SK-N-SH (cell line): Measurements from ENCODE around the gene TRNP1. TPM values are rescaled to one million over a fixed set of nuclear protein-coding genes. Genes with fewer than 3 reads are reported as not detected.
A peak's percentile ranks its signal among the peaks of the same experiment; 100 is the strongest.

Experiments used
- CTCF ChIA-PET: fragments of 300-600, 350-600 bp; formaldehyde crosslinking; extraction: SDS; loops from one replicate; lab custom pipeline; 2021; lab: Yijun Ruan, JAX
- POLR2A ChIA-PET: fragments of 350-600 bp; sonication (Branson Sonifier 250); formaldehyde crosslinking; extraction: SDS; loops from one replicate; lab custom pipeline; 2020; ENCODE audit warnings: antibody characterized with exemption, inconsistent platforms; lab: Yijun Ruan, JAX
- DNase-seq: peaks from one replicate; pipeline ENCODE4 v3.0.0; 2012
- H2AFZ ChIP-seq: fragments of 200-600 bp; sonication (generic); 2 replicates; pipeline ENCODE4 v1.8.1; 2016; ENCODE audit warnings: antibody characterized with exemption, mild to moderate bottlenecking, low read depth
- H3F3A ChIP-seq: fragments of 200-600 bp; sonication (generic); replicated peaks from 2 replicates; pipeline ENCODE3; 2016; ENCODE audit warnings: antibody characterized with exemption, mild to moderate bottlenecking; ENCODE audit not compliant: insufficient read depth
- H3K27ac ChIP-seq, 2 experiments: fragments of 200-500 bp in 1 of 2; fragments of 200-600 bp in 1 of 2; sonication (Bioruptor generic) in 1 of 2; sonication (generic), shearing (Covaris generic) in 1 of 2; 2 replicates each; pipeline versions ENCODE4 v1.5.1 to v1.6.1; 2014 to 2016; ENCODE audit warnings: low read depth in 2 of 2, inconsistent platforms in 1 of 2, low read length in 1 of 2, mild to moderate bottlenecking in 1 of 2, mixed read lengths in 1 of 2
- H3K27me3 ChIP-seq: fragments of 200-600 bp; sonication (generic), shearing (Covaris generic); 2 replicates; pipeline ENCODE4 v1.6.1; 2016; ENCODE audit warnings: mixed run types; ENCODE audit not compliant: insufficient read depth
- H3K36me3 ChIP-seq, 2 experiments: fragments of 200-500 bp in 1 of 2; fragments of 200-600 bp in 1 of 2; sonication (Bioruptor generic) in 1 of 2; sonication (generic) in 1 of 2; replicated peaks in 1 of 2; 2 replicates each; pipeline versions ENCODE3 to v1.5.1; 2014 to 2016; ENCODE audit warnings: low read length in 1 of 2, mild to moderate bottlenecking in 1 of 2; ENCODE audit not compliant: insufficient read depth in 2 of 2, control insufficient read depth in 1 of 2
- H3K4me1 ChIP-seq, 2 experiments: fragments of 200-500 bp in 1 of 2; fragments of 200-600 bp in 1 of 2; sonication (Bioruptor generic) in 1 of 2; sonication (generic), shearing (Covaris generic) in 1 of 2; 2 replicates each; pipeline versions ENCODE4 v1.5.1 to v1.6.1; 2014 to 2016; ENCODE audit warnings: low read depth in 1 of 2, low read length in 1 of 2, mixed run types in 1 of 2; ENCODE audit not compliant: insufficient read depth in 2 of 2, control insufficient read depth in 1 of 2
- H3K4me2 ChIP-seq: fragments of 200-600 bp; sonication (generic), shearing (Covaris generic); 2 replicates; pipeline ENCODE4 v1.6.1; 2017; ENCODE audit warnings: mixed run types
- H3K4me3 ChIP-seq, 2 experiments: fragments of 200-500 bp in 1 of 2; fragments of 200-600 bp in 1 of 2; sonication (Bioruptor generic) in 1 of 2; sonication (generic), shearing (Covaris generic) in 1 of 2; 2 replicates each; pipeline versions ENCODE4 v1.5.1 to v1.8.1; 2014 to 2016; ENCODE audit warnings: low read depth in 2 of 2, inconsistent platforms in 1 of 2, low read length in 1 of 2, mild to moderate bottlenecking in 1 of 2, mixed read lengths in 1 of 2, moderate library complexity in 1 of 2
- H3K79me2 ChIP-seq: fragments of 200-600 bp; sonication (generic); 2 replicates; pipeline ENCODE4 v1.8.1; 2017; ENCODE audit warnings: mild to moderate bottlenecking; ENCODE audit not compliant: insufficient read depth
- H3K9ac ChIP-seq: fragments of 200-600 bp; sonication (generic); 2 replicates; pipeline ENCODE4 v1.6.1; 2017; ENCODE audit warnings: mixed run types
- H3K9me2 ChIP-seq: fragments of 200-600 bp; sonication (generic); 2 replicates; pipeline ENCODE4 v1.6.1; 2017; ENCODE audit warnings: mixed run types
- H3K9me3 ChIP-seq: fragments of 200-600 bp; sonication (generic); 2 replicates; pipeline ENCODE4 v1.6.1; 2017; ENCODE audit warnings: mixed run types, mild to moderate bottlenecking, moderate library complexity
- H4K20me1 ChIP-seq: fragments of 200-600 bp; sonication (generic); 2 replicates; pipeline ENCODE4 v1.6.1; 2017; ENCODE audit warnings: mild to moderate bottlenecking, mixed run types; ENCODE audit not compliant: insufficient read depth
- EP300 ChIP-seq, 2 experiments: IDR thresholded peaks; 2 replicates each; pipeline versions ENCODE4 v1.4.0 to v1.6.1; 2012; ENCODE audit warnings: borderline replicate concordance in 1 of 2, low read depth in 1 of 2, low read length in 1 of 2
- EZH2phosphoT487 ChIP-seq: fragments of 200-600 bp; sonication (generic); IDR thresholded peaks from 2 replicates; pipeline ENCODE4 v1.6.1; 2017; ENCODE audit warnings: low read depth, mixed run types, mild to moderate bottlenecking, antibody characterized with exemption, moderate library complexity, borderline replicate concordance
- FOSL2 ChIP-seq: IDR thresholded peaks from 2 replicates; pipeline ENCODE4 v1.4.0; 2012; ENCODE audit warnings: low read depth, mild to moderate bottlenecking, moderate library complexity, borderline replicate concordance
- FOXM1 ChIP-seq: IDR thresholded peaks from 2 replicates; pipeline ENCODE4 v1.4.0; 2012; ENCODE audit warnings: low read depth, mild to moderate bottlenecking
- GATA2 ChIP-seq: sonication (generic); formaldehyde crosslinking; IDR thresholded peaks from 2 replicates; pipeline ENCODE4 v1.5.0; 2020; ENCODE audit warnings: mild to moderate bottlenecking, missing genetic modification reagents
- JUND ChIP-seq: IDR thresholded peaks from 2 replicates; pipeline ENCODE4 v1.4.0; 2012
- MEF2A ChIP-seq: IDR thresholded peaks from 2 replicates; pipeline ENCODE4 v1.4.0; 2012; ENCODE audit warnings: low read depth, borderline replicate concordance
- MXI1 ChIP-seq: IDR thresholded peaks from 2 replicates; pipeline ENCODE4 v1.6.1; 2012; ENCODE audit warnings: mild to moderate bottlenecking, low read depth, low read length, improper control_type of control experiment
- NFIC ChIP-seq: IDR thresholded peaks from 2 replicates; pipeline ENCODE4 v1.4.0; 2012; ENCODE audit warnings: borderline replicate concordance
- RAD21 ChIP-seq: IDR thresholded peaks from 2 replicates; pipeline ENCODE4 v1.6.1; 2012; ENCODE audit warnings: mild to moderate bottlenecking, low read length
- RCOR1 ChIP-seq: fragments of 150-350 bp; IDR thresholded peaks from 2 replicates; pipeline ENCODE4 v1.6.1; 2017; ENCODE audit warnings: antibody characterized with exemption, low read length
- SIN3A ChIP-seq: IDR thresholded peaks from 2 replicates; pipeline ENCODE4 v1.6.1; 2012; ENCODE audit warnings: low read depth, mild to moderate bottlenecking, low read length, moderate library complexity, borderline replicate concordance
- SMC3 ChIP-seq: IDR thresholded peaks from 2 replicates; pipeline ENCODE4 v1.6.1; 2012; ENCODE audit warnings: low read depth, low read length, improper control_type of control experiment
- TAF1 ChIP-seq: IDR thresholded peaks from 2 replicates; pipeline ENCODE4 v1.6.1; 2012; ENCODE audit warnings: low read depth, mild to moderate bottlenecking, low read length, moderate library complexity, borderline replicate concordance
- TCF12 ChIP-seq: IDR thresholded peaks from 2 replicates; pipeline ENCODE4 v1.4.0; 2012
- TEAD4 ChIP-seq: IDR thresholded peaks from 2 replicates; pipeline ENCODE4 v1.4.0; 2012; ENCODE audit warnings: mild to moderate bottlenecking, borderline replicate concordance; ENCODE audit not compliant: insufficient read depth
- WGBS: methylation state at CpG from one replicate; pipeline ENCODE4 v1.1.6; 2017; ENCODE audit warnings: low lambda C conversion rate; 5-methylcytosine and 5-hydroxymethylcytosine counted together
- polyA plus RNA-seq, 3 experiments: library from polyadenylated mRNA; depleted of rRNA; stranded (reverse); fragments of >200 nt; gene quantifications; 2 replicates each; pipeline ENCODE4 v1.2.3, GENCODE V29; 2012
- TF ChIP-seq, protein P1 (sequence below): fragments of 200-600 bp; sonication (generic); IDR thresholded peaks from 2 replicates; pipeline ENCODE4 v1.6.1; 2017; ENCODE audit warnings: antibody characterized with exemption, mild to moderate bottlenecking, moderate library complexity
- TF ChIP-seq, protein P2 (sequence below): IDR thresholded peaks from 2 replicates; pipeline ENCODE4; 2012
- TF ChIP-seq, protein P3 (sequence below): fragments of 150-350 bp; IDR thresholded peaks from 2 replicates; pipeline ENCODE4 v1.6.1; 2017; ENCODE audit warnings: antibody characterized with exemption, low read length, low read depth, borderline replicate concordance

The TRNP1 gene
- polyA plus RNA-seq, 1 of the 3 experiments (the other 2 are of a cell fraction) = 8.8 TPM

DNA sequence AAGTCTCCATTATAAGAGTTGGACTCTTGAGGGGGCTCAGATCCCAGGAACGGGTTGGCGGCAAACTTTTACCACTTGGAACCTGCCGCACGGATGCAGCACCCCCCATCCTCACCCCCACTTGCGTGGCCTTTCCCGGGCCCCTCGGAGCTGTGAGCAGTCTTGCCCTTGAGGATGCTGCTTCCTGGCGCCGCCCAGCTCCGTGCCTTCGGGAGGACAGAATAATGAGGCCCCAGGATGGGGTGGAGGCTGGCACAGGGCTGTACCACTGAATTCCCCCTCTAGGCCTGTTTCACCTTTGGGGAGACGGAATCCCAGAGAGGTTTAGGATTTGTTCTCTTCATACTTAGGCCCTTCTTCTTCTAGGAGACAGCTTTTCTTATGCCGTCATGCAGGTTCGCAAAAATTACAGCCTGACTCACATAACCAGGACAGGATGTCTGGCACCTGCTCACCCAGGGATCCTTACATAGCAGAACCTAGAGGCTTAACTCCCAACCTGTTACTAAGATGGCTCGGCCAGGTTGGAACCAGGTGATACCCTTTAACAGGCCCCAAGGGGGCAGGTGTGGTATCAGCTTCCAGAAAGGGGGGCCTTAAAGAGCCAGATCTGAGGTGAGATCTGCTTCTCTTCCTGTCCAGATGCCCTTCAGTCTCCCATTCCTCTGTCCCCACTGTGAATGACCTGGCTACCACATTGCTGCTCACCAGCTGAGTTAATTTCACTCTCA, 1.5 kb downstream of the TRNP1 start:
- TF ChIP-seq FOXM1 = no peak
- TF ChIP-seq MEF2A = no peak
- no peak for TF ChIP-seq TCF12
- no peak for TF ChIP-seq RAD21
- TF ChIP-seq, all 33 proteins: peak for 0
- Histone ChIP-seq H3K36me3 (no peaks in the 10 kb centered on the region), H3K79me2 (peaks cover 5% of the 10 kb centered on the region), H3K4me2 (peak overlapping the region; percentile 84), H3K9me2 (no peaks in the 10 kb centered on the region), H2AFZ (no peak overlapping the region), H4K20me1 (no peaks in the 10 kb centered on the region; the same call in 1 of the 2 replicates), H3K27ac (no peak overlapping the region), H3K4me1 (peaks cover 12 to 23% of the 10 kb centered on the region in 2 experiments; a peak in 3 of 4 replicates), H3K4me3 (peak overlapping the region; percentile 48 to 71), H3K9me3 (no peaks in the 10 kb centered on the region), H3K27me3 (no peaks in the 10 kb centered on the region), H3F3A (peaks cover 12% of the 10 kb centered on the region), H3K9ac (peak overlapping the region; percentile 31; the same call in 1 of the 2 replicates)
- no peak for DNase-seq
- 66% methylated on average over 14 of the region's 15 CpGs for WGBS
- ChIA-PET CTCF (interaction anchor here (1.0 to 3.7 kb wide), 9 partner anchors 10 to 333 kb away, joined by 3 to 26 read pairs (median 5); partner anchors contain the start of gene SLC9A1), POLR2A (interaction anchor here (0.6 to 0.9 kb wide), 2 partner anchors 38 to 371 kb away, joined by 3 to 4 read pairs; no protein-coding TSS in a partner anchor)

DNA sequence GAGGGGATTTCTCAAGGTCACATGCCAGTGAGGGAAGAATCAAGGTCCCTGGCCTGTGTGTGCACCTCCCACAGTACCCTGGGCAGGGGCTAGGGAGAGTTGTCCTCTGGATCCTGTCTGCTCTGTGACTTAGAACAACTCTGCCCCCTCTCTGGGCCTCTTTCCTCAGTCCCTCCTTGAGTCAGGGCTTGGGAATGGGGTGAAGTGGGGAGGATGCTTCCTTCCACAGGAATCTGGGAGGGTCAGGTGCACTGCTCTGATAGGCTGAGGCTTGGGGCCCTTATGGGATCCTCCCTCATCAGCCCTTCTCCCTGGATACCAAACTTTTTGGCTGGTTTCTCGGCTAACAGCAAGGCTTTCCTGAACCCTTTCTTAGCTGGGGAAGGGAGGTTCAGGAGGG, 2.5 kb downstream of the TRNP1 start:
- Histone ChIP-seq H3K4me3 (no peak overlapping the region), H4K20me1 (no peaks in the 10 kb centered on the region; the same call in 1 of the 2 replicates), H3K36me3 (no peaks in the 10 kb centered on the region), H3F3A (peaks cover 18% of the 10 kb centered on the region), H3K27me3 (no peaks in the 10 kb centered on the region), H3K9me2 (no peaks in the 10 kb centered on the region), H3K9ac (no peak overlapping the region), H3K4me2 (peak overlapping the region; percentile 84), H3K27ac (no peak overlapping the region), H3K79me2 (peaks cover 5% of the 10 kb centered on the region), H2AFZ (no peak overlapping the region), H3K4me1 (peaks cover 12 to 26% of the 10 kb centered on the region in 2 experiments; a peak in 3 of 4 replicates), H3K9me3 (no peaks in the 10 kb centered on the region)
- ChIA-PET POLR2A (no interaction called here), CTCF (interaction anchor here (1.3 to 3.7 kb wide), 11 partner anchors 8 to 101 kb away, joined by 5 to 44 read pairs (median 13); partner anchors contain the start of gene TENT5B)
- TF ChIP-seq, protein P1, sequence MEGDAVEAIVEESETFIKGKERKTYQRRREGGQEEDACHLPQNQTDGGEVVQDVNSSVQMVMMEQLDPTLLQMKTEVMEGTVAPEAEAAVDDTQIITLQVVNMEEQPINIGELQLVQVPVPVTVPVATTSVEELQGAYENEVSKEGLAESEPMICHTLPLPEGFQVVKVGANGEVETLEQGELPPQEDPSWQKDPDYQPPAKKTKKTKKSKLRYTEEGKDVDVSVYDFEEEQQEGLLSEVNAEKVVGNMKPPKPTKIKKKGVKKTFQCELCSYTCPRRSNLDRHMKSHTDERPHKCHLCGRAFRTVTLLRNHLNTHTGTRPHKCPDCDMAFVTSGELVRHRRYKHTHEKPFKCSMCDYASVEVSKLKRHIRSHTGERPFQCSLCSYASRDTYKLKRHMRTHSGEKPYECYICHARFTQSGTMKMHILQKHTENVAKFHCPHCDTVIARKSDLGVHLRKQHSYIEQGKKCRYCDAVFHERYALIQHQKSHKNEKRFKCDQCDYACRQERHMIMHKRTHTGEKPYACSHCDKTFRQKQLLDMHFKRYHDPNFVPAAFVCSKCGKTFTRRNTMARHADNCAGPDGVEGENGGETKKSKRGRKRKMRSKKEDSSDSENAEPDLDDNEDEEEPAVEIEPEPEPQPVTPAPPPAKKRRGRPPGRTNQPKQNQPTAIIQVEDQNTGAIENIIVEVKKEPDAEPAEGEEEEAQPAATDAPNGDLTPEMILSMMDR = no peak
- TF ChIP-seq EZH2phosphoT487 (no peak), FOXM1 (no peak), GATA2 (CRISPR knock-in tag) (no peak), SMC3 (no peak), TEAD4 (no peak), RCOR1 (no peak), TAF1 (no peak), FOSL2 (no peak), NFIC (no peak), JUND (no peak), SIN3A (no peak), MXI1 (no peak), EP300 (IDR thresholded peaks at IDR 0.05; ENCODE audit: borderline replicate concordance in 1 of 2, low read depth in 1 of 2, low read length in 1 of 2) (no peak)
- TF ChIP-seq, protein P2, sequence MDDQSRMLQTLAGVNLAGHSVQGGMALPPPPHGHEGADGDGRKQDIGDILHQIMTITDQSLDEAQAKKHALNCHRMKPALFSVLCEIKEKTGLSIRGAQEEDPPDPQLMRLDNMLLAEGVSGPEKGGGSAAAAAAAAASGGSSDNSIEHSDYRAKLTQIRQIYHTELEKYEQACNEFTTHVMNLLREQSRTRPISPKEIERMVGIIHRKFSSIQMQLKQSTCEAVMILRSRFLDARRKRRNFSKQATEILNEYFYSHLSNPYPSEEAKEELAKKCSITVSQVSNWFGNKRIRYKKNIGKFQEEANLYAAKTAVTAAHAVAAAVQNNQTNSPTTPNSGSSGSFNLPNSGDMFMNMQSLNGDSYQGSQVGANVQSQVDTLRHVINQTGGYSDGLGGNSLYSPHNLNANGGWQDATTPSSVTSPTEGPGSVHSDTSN = no peak
- TF ChIP-seq, protein P3, sequence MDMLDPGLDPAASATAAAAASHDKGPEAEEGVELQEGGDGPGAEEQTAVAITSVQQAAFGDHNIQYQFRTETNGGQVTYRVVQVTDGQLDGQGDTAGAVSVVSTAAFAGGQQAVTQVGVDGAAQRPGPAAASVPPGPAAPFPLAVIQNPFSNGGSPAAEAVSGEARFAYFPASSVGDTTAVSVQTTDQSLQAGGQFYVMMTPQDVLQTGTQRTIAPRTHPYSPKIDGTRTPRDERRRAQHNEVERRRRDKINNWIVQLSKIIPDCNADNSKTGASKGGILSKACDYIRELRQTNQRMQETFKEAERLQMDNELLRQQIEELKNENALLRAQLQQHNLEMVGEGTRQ = no peak
- DNase-seq = no peak
- WGBS = 100% methylated on average over 1 of the region's 1 CpG
